Mesenchymal stem cell (in vitro differentiated cells and primary cell): ENCODE measurements around the gene MTO1.
A peak's percentile ranks its signal among the peaks of the same experiment; 100 is the strongest.

ENCODE experiments used
- DNase-seq: peaks from one replicate; pipeline ENCODE4 v3.0.0-alpha.2; 2013
- H2AFZ ChIP-seq: one replicate; pipeline ENCODE4 v1.6.1; 2013; ENCODE audit warnings: low read depth, mild to moderate bottlenecking, control low read depth, inconsistent platforms, low read length, moderate library complexity
- H2AK5ac ChIP-seq: 2 replicates; pipeline ENCODE4 v1.6.1; 2013; ENCODE audit warnings: low read length, moderate library complexity, mild to moderate bottlenecking, inconsistent platforms; ENCODE audit not compliant: severe bottlenecking
- H2BK120ac ChIP-seq: one replicate; pipeline ENCODE4 v1.6.1; 2013; ENCODE audit warnings: low read depth, mild to moderate bottlenecking, inconsistent platforms, low read length, moderate library complexity
- H2BK12ac ChIP-seq, 2 experiments: one replicate each; pipeline ENCODE4 v1.6.1; 2013; ENCODE audit warnings: inconsistent platforms in 2 of 2, low read length in 2 of 2, mild to moderate bottlenecking in 2 of 2, moderate library complexity in 2 of 2, control low read depth in 1 of 2
- H2BK15ac ChIP-seq: one replicate; pipeline ENCODE4 v1.6.1; 2013; ENCODE audit warnings: mild to moderate bottlenecking, low read depth, inconsistent platforms; ENCODE audit not compliant: poor library complexity, severe bottlenecking
- H2BK5ac ChIP-seq: 2 replicates; pipeline ENCODE4 v1.6.1; 2013; ENCODE audit warnings: low read depth, mild to moderate bottlenecking, low read length, control low read depth, inconsistent platforms; ENCODE audit not compliant: poor library complexity, severe bottlenecking
- H3K14ac ChIP-seq, 2 experiments: one replicate each; pipeline ENCODE4 v1.6.1; 2013; ENCODE audit warnings: inconsistent platforms in 2 of 2, low read length in 2 of 2, control low read depth in 1 of 2, mild to moderate bottlenecking in 1 of 2, moderate library complexity in 1 of 2
- H3K18ac ChIP-seq, 2 experiments: one replicate each; pipeline ENCODE4 v1.6.1; 2013; ENCODE audit warnings: inconsistent platforms in 2 of 2, low read length in 2 of 2, control low read depth in 1 of 2, low read depth in 1 of 2, mild to moderate bottlenecking in 1 of 2
- H3K23ac ChIP-seq, 2 experiments: one replicate each; pipeline ENCODE4 v1.6.1; 2013; ENCODE audit warnings: inconsistent platforms in 2 of 2, low read length in 2 of 2, mild to moderate bottlenecking in 2 of 2, moderate library complexity in 2 of 2, control low read depth in 1 of 2
- H3K27ac ChIP-seq: 2 replicates; pipeline ENCODE4 v1.5.1; 2013; ENCODE audit warnings: mild to moderate bottlenecking, moderate library complexity, low read length, control low read depth, inconsistent platforms; ENCODE audit not compliant: poor library complexity, severe bottlenecking
- H3K27me3 ChIP-seq, 2 experiments: 2 replicates each; pipeline versions ENCODE4 v1.6.1 to v1.7.0; 2013; ENCODE audit warnings: low read length in 2 of 2, mild to moderate bottlenecking in 2 of 2, moderate library complexity in 2 of 2, control low read depth in 1 of 2, inconsistent platforms in 1 of 2; ENCODE audit not compliant: control insufficient read depth in 1 of 2, insufficient read depth in 1 of 2
- H3K36me3 ChIP-seq, 2 experiments: 2 replicates each; pipeline versions ENCODE4 v1.6.1 to v1.7.0; 2013; ENCODE audit warnings: low read length in 2 of 2, control low read depth in 1 of 2, inconsistent platforms in 1 of 2, low read depth in 1 of 2, mild to moderate bottlenecking in 1 of 2; ENCODE audit not compliant: insufficient read depth in 2 of 2, control insufficient read depth in 1 of 2
- H3K4ac ChIP-seq, 2 experiments: one replicate each; pipeline ENCODE4 v1.6.1; 2013; ENCODE audit warnings: inconsistent platforms in 2 of 2, low read length in 2 of 2, mild to moderate bottlenecking in 2 of 2, moderate library complexity in 2 of 2, control low read depth in 1 of 2, low read depth in 1 of 2
- H3K4me1 ChIP-seq: 2 replicates; pipeline ENCODE4 v1.6.1; 2013; ENCODE audit warnings: low read depth, low read length, control low read depth; ENCODE audit not compliant: control insufficient read depth, insufficient read depth
- H3K4me2 ChIP-seq: 2 replicates; pipeline ENCODE4 v1.6.1; 2013; ENCODE audit warnings: low read length, mild to moderate bottlenecking, inconsistent platforms; ENCODE audit not compliant: poor library complexity, severe bottlenecking
- H3K4me3 ChIP-seq, 2 experiments: 2 replicates each; pipeline versions ENCODE4 v1.5.1 to v1.7.0; 2013; ENCODE audit warnings: low read length in 2 of 2, mild to moderate bottlenecking in 2 of 2, control low read depth in 1 of 2, low read depth in 1 of 2; ENCODE audit not compliant: insufficient read depth in 1 of 2
- H3K79me1 ChIP-seq: replicated peaks from 2 replicates; pipeline ENCODE4 v1.6.1; 2013; ENCODE audit warnings: mild to moderate bottlenecking, control low read depth, low read length, inconsistent platforms; ENCODE audit not compliant: poor library complexity, severe bottlenecking
- H3K9ac ChIP-seq: 2 replicates; pipeline ENCODE4 v1.7.0; 2013; ENCODE audit warnings: mild to moderate bottlenecking, low read length, moderate library complexity
- H3K9me3 ChIP-seq: 2 replicates; pipeline ENCODE4 v1.7.0; 2013; ENCODE audit warnings: mild to moderate bottlenecking, low read length; ENCODE audit not compliant: control insufficient read depth
- H4K8ac ChIP-seq: one replicate; pipeline ENCODE4 v1.6.1; 2013; ENCODE audit warnings: inconsistent platforms, mild to moderate bottlenecking, low read length, moderate library complexity
- H4K91ac ChIP-seq: one replicate; pipeline ENCODE4 v1.6.1; 2013; ENCODE audit warnings: mild to moderate bottlenecking, low read length, inconsistent platforms
- WGBS: methylation state at CpG from one replicate; pipeline ENCODE4 v1.1.7; 2013; ENCODE audit warnings: mixed read lengths; 5-methylcytosine and 5-hydroxymethylcytosine counted together

MTO1 gene

DNA sequence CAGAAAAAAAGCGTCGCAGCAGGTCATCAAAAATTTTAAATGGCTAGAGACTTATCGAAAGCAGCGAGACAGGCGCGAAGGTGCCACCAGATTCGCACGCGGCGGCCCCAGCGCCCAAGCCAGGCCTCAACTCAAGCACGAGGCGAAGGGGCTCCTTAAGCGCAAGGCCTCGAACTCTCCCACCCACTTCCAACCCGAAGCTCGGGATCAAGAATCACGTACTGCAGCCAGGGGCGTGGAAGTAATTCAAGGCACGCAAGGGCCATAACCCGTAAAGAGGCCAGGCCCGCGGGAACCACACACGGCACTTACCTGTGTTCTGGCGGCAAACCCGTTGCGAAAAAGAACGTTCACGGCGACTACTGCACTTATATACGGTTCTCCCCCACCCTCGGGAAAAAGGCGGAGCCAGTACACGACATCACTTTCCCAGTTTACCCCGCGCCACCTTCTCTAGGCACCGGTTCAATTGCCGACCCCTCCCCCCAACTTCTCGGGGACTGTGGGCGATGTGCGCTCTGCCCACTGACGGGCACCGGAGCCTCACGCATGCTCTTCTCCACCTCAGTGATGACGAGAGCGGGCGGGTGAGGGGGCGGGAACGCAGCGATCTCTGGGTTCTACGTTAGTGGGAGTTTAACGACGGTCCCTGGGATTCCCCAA lies 59.3 kb downstream of the MTO1 start, which contains the start of gene EEF1A1:
Gene EEF1A1, minus strand, starts transcription at position 345 of the 663 bp plus-strand sequence. CDS start 1,006 bp downstream, outside the sequence.
- peak within 1 kb of the TSS; percentile 90 for H2BK5ac ChIP-seq
- peaks cover 16 to 42% of the 10 kb centered on the region in 2 experiments for H3K36me3 ChIP-seq
- H3K18ac ChIP-seq: peak within 1 kb of the TSS; percentile 100
- peaks cover 1% of the 10 kb centered on the region for H3K4me1 ChIP-seq
- H3K4me2 ChIP-seq: peak within 1 kb of the TSS; percentile 86
- peak within 1 kb of the TSS in 1 of 2 experiments; percentile 92 for H2BK12ac ChIP-seq
- H3K27ac ChIP-seq: peak within 1 kb of the TSS; percentile 99
- peak within 1 kb of the TSS; percentile 98 for H4K91ac ChIP-seq
- peak within 1 kb of the TSS; percentile 66 for H2AFZ ChIP-seq
- H3K4ac ChIP-seq: peak within 1 kb of the TSS; percentile 89 to 100
- H3K14ac ChIP-seq: peak within 1 kb of the TSS; percentile 74 to 99
- peak within 1 kb of the TSS; percentile 99 for H2AK5ac ChIP-seq
- H3K4me3 ChIP-seq: peak within 1 kb of the TSS; percentile 96 to 99
- H2BK15ac ChIP-seq: peak within 1 kb of the TSS; percentile 87
- peak within 1 kb of the TSS; percentile 93 to 96 for H3K23ac ChIP-seq
- WGBS: under 1% methylated on average over 48 of the region's 53 CpGs
- H2BK120ac ChIP-seq: peak within 1 kb of the TSS; percentile 89
- peak; percentile 100 for DNase-seq
- peak within 1 kb of the TSS; percentile 100 for H3K9ac ChIP-seq
- H4K8ac ChIP-seq: peak within 1 kb of the TSS; percentile 97
- H3K9me3 ChIP-seq: no peaks in the 10 kb centered on the region
- H3K27me3 ChIP-seq: no peaks in the 10 kb centered on the region
- H3K79me1 ChIP-seq: peaks cover 3% of the 10 kb centered on the region

DNA sequence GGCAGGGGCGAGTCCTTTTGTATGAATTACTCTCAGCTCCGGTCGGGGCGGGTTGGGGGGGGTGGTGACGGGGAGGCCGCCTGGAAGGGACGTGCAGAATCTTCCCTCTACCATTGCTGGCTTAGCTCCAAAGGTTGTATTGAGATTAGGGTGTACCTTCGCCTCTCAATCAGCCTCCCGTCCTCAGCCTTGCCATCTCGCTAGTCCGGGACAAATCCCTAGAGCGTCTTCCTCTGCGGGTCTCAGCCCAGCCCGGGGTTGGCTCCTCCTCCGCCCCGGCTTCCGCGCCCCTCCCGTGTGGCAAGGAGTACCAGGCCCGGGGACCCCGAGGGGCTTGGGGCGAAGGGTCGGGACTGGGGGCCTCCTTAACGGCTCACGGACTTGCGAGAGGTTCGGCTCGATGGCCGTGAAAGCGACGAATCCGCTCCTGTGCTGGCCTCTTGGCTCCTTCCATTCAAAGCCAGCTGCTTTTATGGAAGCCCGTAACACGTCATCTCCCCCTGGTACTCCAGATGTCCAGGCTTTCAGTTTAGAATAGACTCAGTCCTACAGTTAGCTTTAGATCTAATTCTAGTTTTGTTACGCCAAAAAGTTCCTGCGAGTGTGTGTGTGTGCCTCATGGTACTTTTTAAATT lies 59.9 kb downstream of the MTO1 start:
- H3K18ac ChIP-seq: peak overlapping the region; percentile 87 to 99
- H2BK12ac ChIP-seq: peak overlapping the region in 1 of 2 experiments; percentile 92
- peak; percentile 95 for DNase-seq
- peak overlapping the region; percentile 79 for H4K91ac ChIP-seq
- H3K9me3 ChIP-seq: no peaks in the 10 kb centered on the region
- H3K27me3 ChIP-seq: no peaks in the 10 kb centered on the region
- H3K9ac ChIP-seq: peak overlapping the region; percentile 100
- H2BK5ac ChIP-seq: peak overlapping the region; percentile 80
- H4K8ac ChIP-seq: peak overlapping the region; percentile 21
- peak overlapping the region; percentile 66 for H2AFZ ChIP-seq
- WGBS: under 1% methylated on average over 30 of the region's 36 CpGs
- peak overlapping the region; percentile 97 for H3K27ac ChIP-seq
- H3K36me3 ChIP-seq: peaks cover 14 to 36% of the 10 kb centered on the region in 2 experiments
- no peak overlapping the region for H2AK5ac ChIP-seq
- H3K4me3 ChIP-seq: peak overlapping the region; percentile 63 to 84
- H2BK15ac ChIP-seq: peak overlapping the region; percentile 87
- peak overlapping the region in 1 of 2 experiments; percentile 99 for H3K14ac ChIP-seq
- peaks cover 1% of the 10 kb centered on the region for H3K4me1 ChIP-seq
- peak overlapping the region; percentile 73 to 89 for H3K4ac ChIP-seq
- H3K23ac ChIP-seq: peak overlapping the region in 1 of 2 experiments; percentile 93
- H3K4me2 ChIP-seq: peak overlapping the region; percentile 86
- peaks cover 3% of the 10 kb centered on the region for H3K79me1 ChIP-seq
- peak overlapping the region; percentile 80 for H2BK120ac ChIP-seq

DNA sequence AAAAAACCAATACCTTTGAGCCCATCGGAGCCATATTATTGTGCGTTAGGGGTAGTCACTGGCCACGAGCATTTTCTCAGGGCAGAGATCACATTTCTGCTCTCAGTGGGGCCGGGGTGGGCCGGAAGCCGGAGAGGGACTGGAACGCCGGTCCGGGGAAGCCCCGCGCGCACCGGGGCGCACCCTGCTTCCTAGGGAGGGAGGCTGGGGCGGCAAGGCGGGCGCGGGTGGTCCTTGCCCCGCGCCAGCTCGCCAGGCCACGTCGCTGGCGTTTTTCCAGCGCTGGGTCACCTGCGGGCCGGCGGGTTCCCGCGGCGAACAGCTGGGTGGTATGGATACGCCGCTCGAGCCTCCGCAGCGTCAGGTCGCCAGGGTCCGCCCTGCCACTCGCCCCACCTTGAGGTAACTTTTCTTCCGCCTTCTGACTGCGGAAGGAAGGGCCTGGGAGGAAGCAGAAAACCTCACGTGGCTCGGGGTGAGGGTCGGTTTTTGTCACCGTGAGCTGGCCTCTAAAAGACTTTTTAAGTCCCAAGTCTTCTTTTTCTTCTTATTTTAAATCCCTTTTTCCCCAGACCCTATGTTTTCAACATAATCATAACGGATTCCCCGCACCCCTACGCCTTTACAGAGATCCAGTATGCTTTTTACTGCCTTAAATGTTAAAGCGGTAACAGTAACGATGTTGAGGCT lies 62.0 kb downstream of the MTO1 start:
- Histone ChIP-seq H2BK5ac (no peak overlapping the region), H2BK15ac (peak overlapping the region; percentile 97), H3K4me1 (peaks cover 1% of the 10 kb centered on the region), H3K4me2 (no peak overlapping the region), H3K14ac (peak overlapping the region in 1 of 2 experiments; percentile 62), H3K27me3 (no peaks in the 10 kb centered on the region), H3K9me3 (no peaks in the 10 kb centered on the region), H2BK120ac (peak overlapping the region; percentile 87), H2BK12ac (no peak overlapping the region), H3K36me3 (peaks cover 13 to 16% of the 10 kb centered on the region in 2 experiments), H4K8ac (peak overlapping the region; percentile 97), H2AFZ (peak overlapping the region; percentile 29), H3K79me1 (peaks cover 3% of the 10 kb centered on the region), H4K91ac (peak overlapping the region; percentile 89), H3K4me3 (peak overlapping the region in 1 of 2 experiments; percentile 80), H2AK5ac (no peak overlapping the region), H3K4ac (peak overlapping the region; percentile 80 to 83), H3K9ac (peak overlapping the region; percentile 100), H3K23ac (no peak overlapping the region), H3K18ac (peak overlapping the region; percentile 61 to 71), H3K27ac (no peak overlapping the region)
- no peak for DNase-seq
- 66% methylated on average over 46 of the region's 50 CpGs for WGBS
